Skeletal muscle satellite cell (primary cell): Measurements from ENCODE around the gene PADI1. TPM values are rescaled to one million over a fixed set of nuclear protein-coding genes. Genes with fewer than 3 reads are reported as not detected.

ENCODE experiments used
- H3K27me3 ChIP-seq: 2 replicates; pipeline ENCODE4 v1.7.0; 2013; ENCODE audit warnings: low read length; ENCODE audit not compliant: control insufficient read depth, insufficient read depth
- H3K36me3 ChIP-seq: 2 replicates; pipeline ENCODE4 v1.7.0; 2013; ENCODE audit warnings: mild to moderate bottlenecking, control low read depth, low read length; ENCODE audit not compliant: insufficient read depth
- H3K4me1 ChIP-seq: 2 replicates; pipeline ENCODE4 v1.7.0; 2013; ENCODE audit warnings: low read length; ENCODE audit not compliant: control insufficient read depth, insufficient read depth
- H3K4me2 ChIP-seq: 2 replicates; pipeline ENCODE4 v1.7.0; 2013; ENCODE audit warnings: mild to moderate bottlenecking, low read length
- H3K4me3 ChIP-seq: 2 replicates; pipeline ENCODE4 v1.7.0; 2013; ENCODE audit warnings: low read length
- H3K9ac ChIP-seq: 2 replicates; pipeline ENCODE4 v1.7.0; 2013; ENCODE audit warnings: mild to moderate bottlenecking, low read depth, low read length, moderate library complexity
- H3K9me3 ChIP-seq: replicated peaks from 2 replicates; pipeline ENCODE4 v1.7.0; 2013; ENCODE audit warnings: mild to moderate bottlenecking, control low read depth, low read length
- small RNA-seq: library from RNA; depleted of rRNA; stranded (forward); fragments of <200 nt; gene quantifications from one replicate; pipeline ENCODE3, GENCODE V24; 2012

The PADI1 gene

GRCh38 chr1:17286646-17287045 lies 81.7 kb downstream of the PADI1 start:
- peaks cover 10% of the 10 kb centered on the region for H3K4me1 ChIP-seq
- H3K9ac ChIP-seq, result no peak overlapping the region

GRCh38 chr1:17287130-17287776 lies 82.3 kb downstream of the PADI1 start:
- H3K27me3 ChIP-seq, result peaks cover 58% of the 10 kb centered on the region
- H3K4me1 ChIP-seq, result peaks cover 10% of the 10 kb centered on the region
- H3K4me2 ChIP-seq, result peak overlapping the region; percentile 23
- H3K9ac ChIP-seq, result no peak overlapping the region
- no peak overlapping the region for H3K4me3 ChIP-seq
- no peaks in the 10 kb centered on the region for H3K9me3 ChIP-seq
- no peaks in the 10 kb centered on the region for H3K36me3 ChIP-seq

More at GRCh38 chr1:17286646-17287045, 81.7 kb downstream of the PADI1 start:
- no peak overlapping the region for H3K4me3 ChIP-seq
- H3K9me3 ChIP-seq, result no peaks in the 10 kb centered on the region
- H3K4me2 ChIP-seq, result no peak overlapping the region
- no peaks in the 10 kb centered on the region for H3K36me3 ChIP-seq
- peaks cover 62% of the 10 kb centered on the region for H3K27me3 ChIP-seq

GRCh38 chr1:17289721-17290120 lies 84.8 kb downstream of the PADI1 start:
- Histone ChIP-seq H3K4me1 (peaks cover 10% of the 10 kb centered on the region), H3K9ac (no peak overlapping the region)

GRCh38 chr1:17290553-17290952 lies 85.6 kb downstream of the PADI1 start:
- no peak overlapping the region for H3K4me2 ChIP-seq
- peaks cover 10% of the 10 kb centered on the region for H3K4me1 ChIP-seq
- no peaks in the 10 kb centered on the region for H3K9me3 ChIP-seq
- no peak overlapping the region for H3K9ac ChIP-seq
- H3K27me3 ChIP-seq, result peaks cover 39% of the 10 kb centered on the region
- no peaks in the 10 kb centered on the region for H3K36me3 ChIP-seq
- H3K4me3 ChIP-seq, result no peak overlapping the region

More at GRCh38 chr1:17289721-17290120, 84.8 kb downstream of the PADI1 start:
- Histone ChIP-seq H3K27me3 (peaks cover 46% of the 10 kb centered on the region), H3K9me3 (no peaks in the 10 kb centered on the region), H3K4me3 (no peak overlapping the region), H3K36me3 (no peaks in the 10 kb centered on the region), H3K4me2 (peak overlapping the region; percentile 17)

- H3K36me3 ChIP-seq, result no peaks in the 10 kb centered on the region
- no peaks in the 10 kb centered on the region for H3K9me3 ChIP-seq
- peaks cover 3% of the 10 kb centered on the region for H3K4me1 ChIP-seq
- H3K4me2 ChIP-seq, result no peak overlapping the region
- H3K27me3 ChIP-seq, result peaks cover 40% of the 10 kb centered on the region
- no peak overlapping the region for H3K9ac ChIP-seq
- H3K4me3 ChIP-seq, result no peak overlapping the region
Observed at GRCh38 chr1:17292299-17293160, 87.6 kb downstream of the PADI1 start.

GRCh38 chr1:17293681-17294425 lies 88.9 kb downstream of the PADI1 start:
- Histone ChIP-seq H3K4me2 (no peak overlapping the region), H3K4me1 (no peaks in the 10 kb centered on the region), H3K4me3 (no peak overlapping the region), H3K9ac (no peak overlapping the region), H3K36me3 (no peaks in the 10 kb centered on the region), H3K9me3 (no peaks in the 10 kb centered on the region), H3K27me3 (peaks cover 52% of the 10 kb centered on the region)

GRCh38 chr1:17295292-17295691 lies 90.4 kb downstream of the PADI1 start:
- no peak overlapping the region for H3K4me2 ChIP-seq
- no peaks in the 10 kb centered on the region for H3K36me3 ChIP-seq
- H3K27me3 ChIP-seq, result peaks cover 44% of the 10 kb centered on the region
- no peak overlapping the region for H3K4me3 ChIP-seq
- no peak overlapping the region for H3K9ac ChIP-seq
- H3K4me1 ChIP-seq, result no peaks in the 10 kb centered on the region
- H3K9me3 ChIP-seq, result no peaks in the 10 kb centered on the region

Small RNAs within 50 kb of the gene (small RNA-seq; reads per million reads assigned to genes)
- gene MIR3972, result not detected
